Coronary artery (tissue), 2 donors: ENCODE measurements around the gene INTS1.

Source experiments
- DNase-seq: peaks from one replicate; pipeline ENCODE4 v3.0.0-alpha.2; 2017; ENCODE audit warnings: low spot score
- H3K27ac ChIP-seq, 2 donors: fragments of 200-600 bp; sonication (generic); one replicate each; pipeline ENCODE4 v1.5.1; 2016 to 2019
- H3K4me3 ChIP-seq: fragments of 200-600 bp; sonication (generic); 2 replicates; pipeline ENCODE4 v1.5.1; 2016; ENCODE audit warnings: mild to moderate bottlenecking, moderate library complexity
- TF ChIP-seq, protein P1 (sequence below): fragments of 200-600 bp; sonication (generic); IDR thresholded peaks from one replicate; pipeline ENCODE4 v1.5.1; 2019; ENCODE audit warnings: antibody characterized with exemption

The INTS1 gene

GRCh38 chr7:1496531-1497292 is 7.5 kb downstream of the INTS1 start:
- no peak for DNase-seq
- no peak overlapping the region for H3K27ac ChIP-seq
- no peak overlapping the region for H3K4me3 ChIP-seq
- TF ChIP-seq, protein P1, sequence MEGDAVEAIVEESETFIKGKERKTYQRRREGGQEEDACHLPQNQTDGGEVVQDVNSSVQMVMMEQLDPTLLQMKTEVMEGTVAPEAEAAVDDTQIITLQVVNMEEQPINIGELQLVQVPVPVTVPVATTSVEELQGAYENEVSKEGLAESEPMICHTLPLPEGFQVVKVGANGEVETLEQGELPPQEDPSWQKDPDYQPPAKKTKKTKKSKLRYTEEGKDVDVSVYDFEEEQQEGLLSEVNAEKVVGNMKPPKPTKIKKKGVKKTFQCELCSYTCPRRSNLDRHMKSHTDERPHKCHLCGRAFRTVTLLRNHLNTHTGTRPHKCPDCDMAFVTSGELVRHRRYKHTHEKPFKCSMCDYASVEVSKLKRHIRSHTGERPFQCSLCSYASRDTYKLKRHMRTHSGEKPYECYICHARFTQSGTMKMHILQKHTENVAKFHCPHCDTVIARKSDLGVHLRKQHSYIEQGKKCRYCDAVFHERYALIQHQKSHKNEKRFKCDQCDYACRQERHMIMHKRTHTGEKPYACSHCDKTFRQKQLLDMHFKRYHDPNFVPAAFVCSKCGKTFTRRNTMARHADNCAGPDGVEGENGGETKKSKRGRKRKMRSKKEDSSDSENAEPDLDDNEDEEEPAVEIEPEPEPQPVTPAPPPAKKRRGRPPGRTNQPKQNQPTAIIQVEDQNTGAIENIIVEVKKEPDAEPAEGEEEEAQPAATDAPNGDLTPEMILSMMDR: no peak

GRCh38 chr7:1495564-1496242 is 8.5 kb downstream of the INTS1 start:
- H3K27ac ChIP-seq: no peak overlapping the region
- TF ChIP-seq, protein P1: no peak
- DNase-seq: no peak
- H3K4me3 ChIP-seq: no peak overlapping the region

DNA sequence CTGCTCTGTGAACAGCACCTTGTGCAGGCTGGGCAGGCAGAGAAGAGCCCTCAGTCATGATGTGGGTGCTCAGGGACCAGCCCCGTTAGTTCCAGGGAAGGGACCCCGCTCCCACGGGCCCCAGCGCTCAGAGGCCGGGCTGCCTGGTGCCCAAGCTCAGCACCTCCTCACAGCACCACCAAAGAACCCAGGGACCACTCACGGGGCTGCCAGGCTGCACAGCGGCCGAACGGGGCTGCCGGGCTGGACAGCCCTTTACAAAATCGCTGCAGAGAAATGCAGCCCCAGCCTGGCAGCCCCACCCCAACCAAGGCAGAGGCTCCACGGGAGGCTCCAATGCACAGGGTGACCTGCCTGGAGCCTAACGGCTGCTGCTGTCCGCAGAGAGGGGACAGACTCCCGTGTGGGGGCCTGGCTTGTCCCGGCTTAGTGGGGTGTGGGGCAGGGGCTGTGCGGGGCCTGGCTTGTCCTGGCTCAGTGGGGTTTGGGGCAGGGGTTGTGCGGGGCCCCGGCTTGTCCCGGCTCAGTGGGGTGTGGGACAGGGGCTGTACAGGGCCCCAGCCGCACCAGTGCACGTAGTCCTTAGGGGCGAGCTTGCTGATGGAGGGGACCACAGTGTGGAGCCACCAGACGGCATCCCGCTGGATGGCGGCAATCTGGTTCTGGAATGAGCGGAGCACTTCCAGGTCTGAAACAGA is 9.2 kb downstream of the INTS1 start:
- Histone ChIP-seq H3K4me3 (no peak overlapping the region), H3K27ac (no peak overlapping the region)
- TF ChIP-seq, protein P1: no peak
- no peak for DNase-seq

DNA sequence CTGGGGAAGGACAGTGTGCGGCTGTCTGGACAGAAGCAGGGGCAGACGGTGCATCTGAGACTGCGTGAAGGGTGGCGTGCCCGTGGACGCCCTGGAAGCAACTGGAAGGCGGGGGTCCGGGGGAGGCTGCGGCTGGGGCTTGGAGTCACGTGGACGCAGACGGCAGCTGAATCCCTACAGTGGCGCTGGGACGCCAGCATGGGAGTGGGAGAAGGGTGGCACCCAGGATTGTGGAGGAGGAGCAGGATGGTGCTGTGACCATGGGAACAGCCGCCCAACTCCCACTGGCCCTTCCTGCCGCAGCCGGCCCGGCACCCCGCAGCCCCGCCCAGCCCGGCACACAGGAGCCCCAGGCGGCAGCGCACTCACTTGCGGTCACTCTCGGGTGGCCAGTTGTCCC is 9.7 kb downstream of the INTS1 start:
- H3K4me3 ChIP-seq: no peak overlapping the region
- TF ChIP-seq, protein P1: no peak
- no peak overlapping the region for H3K27ac ChIP-seq
- no peak for DNase-seq

GRCh38 chr7:1493571-1493970 is 10.6 kb downstream of the INTS1 start:
- Histone ChIP-seq H3K4me3 (no peak overlapping the region), H3K27ac (no peak overlapping the region)
- no peak for DNase-seq
- TF ChIP-seq, protein P1: no peak

- no peak overlapping the region for H3K4me3 ChIP-seq
- TF ChIP-seq, protein P1: no peak
- H3K27ac ChIP-seq: no peak overlapping the region
- DNase-seq: no peak
Observed at GRCh38 chr7:1493129-1493528, 11.1 kb downstream of the INTS1 start.
